Testis (tissue), 2 donors: Measurements from ENCODE around the gene GPATCH11.

Experiments
- POLR2A ChIP-seq: fragments of 450-650 bp; IDR thresholded peaks from one replicate; pipeline ENCODE4 v1.6.1; 2017; ENCODE audit warnings: antibody characterized with exemption, mild to moderate bottlenecking, moderate library complexity
- TF ChIP-seq, protein P1 (sequence below), 3 experiments: fragments of 450-650 bp in 2 of 3; fragments of 200-600 bp in 1 of 3; sonication (generic) in 1 of 3; IDR thresholded peaks; one replicate each; pipeline ENCODE4 v1.5.1; 2016 to 2019; ENCODE audit warnings: antibody characterized with exemption in 3 of 3, mild to moderate bottlenecking in 2 of 3, moderate library complexity in 1 of 3

DNA sequence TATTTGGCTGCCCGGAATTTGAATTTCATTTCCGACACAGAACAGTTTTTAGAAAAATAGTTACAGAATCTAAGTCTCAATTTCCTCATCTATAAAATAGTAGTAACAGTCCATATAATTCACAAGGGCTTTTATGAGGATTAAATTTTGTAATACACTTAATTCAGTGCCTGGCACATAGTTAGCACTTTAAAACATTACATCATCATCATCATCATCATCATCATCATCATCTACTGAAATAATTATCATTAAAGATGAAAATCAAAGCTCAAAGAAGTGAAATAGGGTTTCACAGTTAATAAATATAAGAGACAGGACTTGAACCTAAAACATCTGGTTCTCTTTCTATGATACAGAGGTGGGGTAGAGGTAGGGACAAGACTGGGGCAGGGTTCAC lies 13.4 kb upstream of the GPATCH11 start:
- TF ChIP-seq POLR2A = no peak
- TF ChIP-seq, protein P1, sequence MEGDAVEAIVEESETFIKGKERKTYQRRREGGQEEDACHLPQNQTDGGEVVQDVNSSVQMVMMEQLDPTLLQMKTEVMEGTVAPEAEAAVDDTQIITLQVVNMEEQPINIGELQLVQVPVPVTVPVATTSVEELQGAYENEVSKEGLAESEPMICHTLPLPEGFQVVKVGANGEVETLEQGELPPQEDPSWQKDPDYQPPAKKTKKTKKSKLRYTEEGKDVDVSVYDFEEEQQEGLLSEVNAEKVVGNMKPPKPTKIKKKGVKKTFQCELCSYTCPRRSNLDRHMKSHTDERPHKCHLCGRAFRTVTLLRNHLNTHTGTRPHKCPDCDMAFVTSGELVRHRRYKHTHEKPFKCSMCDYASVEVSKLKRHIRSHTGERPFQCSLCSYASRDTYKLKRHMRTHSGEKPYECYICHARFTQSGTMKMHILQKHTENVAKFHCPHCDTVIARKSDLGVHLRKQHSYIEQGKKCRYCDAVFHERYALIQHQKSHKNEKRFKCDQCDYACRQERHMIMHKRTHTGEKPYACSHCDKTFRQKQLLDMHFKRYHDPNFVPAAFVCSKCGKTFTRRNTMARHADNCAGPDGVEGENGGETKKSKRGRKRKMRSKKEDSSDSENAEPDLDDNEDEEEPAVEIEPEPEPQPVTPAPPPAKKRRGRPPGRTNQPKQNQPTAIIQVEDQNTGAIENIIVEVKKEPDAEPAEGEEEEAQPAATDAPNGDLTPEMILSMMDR (IDR thresholded peaks at IDR 0.05) = no peak
